Measurements from ENCODE around the gene TRNP1.
A peak's percentile ranks its signal among the peaks of the same experiment; 100 is the strongest.
"Not testable (repeated sequence)": the region's sequence is repeated elsewhere in the genome, so short reads cannot be mapped to it uniquely, and the experiment has no call there.

The TRNP1 gene, protein sequence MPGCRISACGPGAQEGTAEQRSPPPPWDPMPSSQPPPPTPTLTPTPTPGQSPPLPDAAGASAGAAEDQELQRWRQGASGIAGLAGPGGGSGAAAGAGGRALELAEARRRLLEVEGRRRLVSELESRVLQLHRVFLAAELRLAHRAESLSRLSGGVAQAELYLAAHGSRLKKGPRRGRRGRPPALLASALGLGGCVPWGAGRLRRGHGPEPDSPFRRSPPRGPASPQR

GRCh38 chr1:26993237-26994019 lies at the start of gene TRNP1:
TRNP1 (plus strand) TSS chr1:26993692; CDS start chr1:26993787, 95 bp downstream.
- Histone ChIP-seq H3K36me3 (ENCODE audit: control insufficient read depth, insufficient read depth, low read length) (no peaks in the 10 kb centered on the region), H3K27me3 (ENCODE audit: control insufficient read depth, insufficient read depth, low read length) (peaks cover 17% of the 10 kb centered on the region), H3K27ac (ENCODE audit: low read depth, low read length) (peak within 1 kb of the TSS; percentile 48), H3K4me1 (ENCODE audit: control insufficient read depth, insufficient read depth, low read length) (peaks cover 15% of the 10 kb centered on the region), H3K9ac (ENCODE audit: low read length) (no peak within 1 kb of the TSS), H3K4me3 (ENCODE audit: low read length) (peak within 1 kb of the TSS; percentile 58)

DNA sequence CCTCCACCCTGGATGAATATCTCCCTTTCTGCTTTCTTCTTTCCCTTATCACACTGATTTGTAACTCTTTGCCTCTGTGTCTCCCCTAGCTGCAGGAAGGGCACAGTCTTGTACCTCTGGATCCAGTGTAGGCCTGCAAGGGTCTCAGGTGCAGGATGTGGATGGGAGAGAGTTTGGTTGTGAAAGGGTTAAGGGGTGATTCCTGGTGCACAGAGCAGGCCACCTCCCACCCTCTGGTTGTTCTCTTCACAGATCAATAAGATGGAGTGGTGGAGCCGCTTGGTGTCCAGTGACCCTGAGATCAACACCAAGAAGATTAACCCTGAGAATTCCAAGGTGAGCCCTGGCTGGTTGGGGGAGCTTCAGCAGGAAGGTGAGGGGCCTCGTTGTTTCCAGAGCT lies 48.4 kb upstream of the TRNP1 start:
- Histone ChIP-seq H3K4me3 (ENCODE audit: low read length) (no peak overlapping the region), H3K27me3 (ENCODE audit: control insufficient read depth, insufficient read depth, low read length) (no peaks in the 10 kb centered on the region), H3K36me3 (ENCODE audit: control insufficient read depth, insufficient read depth, low read length) (peaks cover 22% of the 10 kb centered on the region), H3K4me1 (ENCODE audit: control insufficient read depth, insufficient read depth, low read length) (no peaks in the 10 kb centered on the region), H3K27ac (ENCODE audit: low read depth, low read length) (no peak overlapping the region), H3K9ac (ENCODE audit: low read length) (no peak overlapping the region)

GRCh38 chr1:26945728-26946127 lies 47.8 kb upstream of the TRNP1 start:
- Histone ChIP-seq H3K36me3 (ENCODE audit: control insufficient read depth, insufficient read depth, low read length) (peaks cover 22% of the 10 kb centered on the region), H3K9ac (ENCODE audit: low read length) (no peak overlapping the region), H3K4me3 (ENCODE audit: low read length) (no peak overlapping the region), H3K4me1 (ENCODE audit: control insufficient read depth, insufficient read depth, low read length) (no peaks in the 10 kb centered on the region), H3K27ac (ENCODE audit: low read depth, low read length) (no peak overlapping the region), H3K27me3 (ENCODE audit: control insufficient read depth, insufficient read depth, low read length) (no peaks in the 10 kb centered on the region)

- no peaks in the 10 kb centered on the region for H3K27me3 ChIP-seq (ENCODE audit: control insufficient read depth, insufficient read depth, low read length)
- H3K4me3 ChIP-seq (ENCODE audit: low read length), result no peak overlapping the region
- peaks cover 22% of the 10 kb centered on the region for H3K36me3 ChIP-seq (ENCODE audit: control insufficient read depth, insufficient read depth, low read length)
- H3K27ac ChIP-seq (ENCODE audit: low read depth, low read length), result no peak overlapping the region
- no peak overlapping the region for H3K9ac ChIP-seq (ENCODE audit: low read length)
- no peaks in the 10 kb centered on the region for H3K4me1 ChIP-seq (ENCODE audit: control insufficient read depth, insufficient read depth, low read length)
Measured at GRCh38 chr1:26946270-26946669, 47.2 kb upstream of the TRNP1 start.

- H3K27ac ChIP-seq (ENCODE audit: low read depth, low read length); H3K9ac ChIP-seq (ENCODE audit: low read length); H3K27me3 ChIP-seq (ENCODE audit: control insufficient read depth, insufficient read depth, low read length); H3K4me1 ChIP-seq (ENCODE audit: control insufficient read depth, insufficient read depth, low read length); H3K4me3 ChIP-seq (ENCODE audit: low read length): not testable (repeated sequence)
- peaks cover 11% of the 10 kb centered on the region for H3K36me3 ChIP-seq (ENCODE audit: control insufficient read depth, insufficient read depth, low read length)
Measured at GRCh38 chr1:26948725-26949057, 44.8 kb upstream of the TRNP1 start.

DNA sequence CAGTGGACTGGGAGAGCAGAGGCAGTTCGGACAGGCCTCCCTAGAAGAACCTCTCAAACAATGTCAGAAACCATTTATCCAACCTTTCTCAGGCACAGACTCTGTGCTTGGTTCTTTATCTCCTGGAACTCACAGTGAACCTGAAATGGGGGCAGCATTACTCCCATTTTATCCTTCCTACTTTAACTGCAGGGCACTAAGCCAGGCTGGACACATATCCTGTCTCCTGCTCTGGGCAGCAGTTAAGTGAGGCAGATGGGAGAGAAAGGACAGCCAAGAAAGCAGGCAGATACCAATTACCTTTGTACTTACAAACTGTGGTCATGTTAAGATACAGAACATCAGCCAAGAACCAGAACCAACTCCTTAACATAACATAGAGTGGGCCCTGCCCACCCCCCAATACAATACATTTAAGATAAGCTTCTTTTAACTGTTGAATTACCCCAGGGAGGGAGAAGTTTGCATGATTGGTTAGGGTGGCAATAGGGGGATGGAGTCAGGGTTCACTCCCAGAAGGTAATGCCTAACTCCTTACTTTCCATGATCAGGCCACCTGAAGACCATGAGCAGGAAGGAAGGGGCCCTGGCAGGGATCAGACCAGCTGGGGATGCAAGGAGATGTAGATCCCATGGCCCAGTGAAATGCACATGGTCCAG lies 44.1 kb upstream of the TRNP1 start:
- Histone ChIP-seq H3K4me1 (ENCODE audit: control insufficient read depth, insufficient read depth, low read length) (no peaks in the 10 kb centered on the region), H3K36me3 (ENCODE audit: control insufficient read depth, insufficient read depth, low read length) (peaks cover 10% of the 10 kb centered on the region), H3K4me3 (ENCODE audit: low read length) (no peak overlapping the region), H3K9ac (ENCODE audit: low read length) (no peak overlapping the region), H3K27ac (ENCODE audit: low read depth, low read length) (no peak overlapping the region), H3K27me3 (ENCODE audit: control insufficient read depth, insufficient read depth, low read length) (no peaks in the 10 kb centered on the region)

DNA sequence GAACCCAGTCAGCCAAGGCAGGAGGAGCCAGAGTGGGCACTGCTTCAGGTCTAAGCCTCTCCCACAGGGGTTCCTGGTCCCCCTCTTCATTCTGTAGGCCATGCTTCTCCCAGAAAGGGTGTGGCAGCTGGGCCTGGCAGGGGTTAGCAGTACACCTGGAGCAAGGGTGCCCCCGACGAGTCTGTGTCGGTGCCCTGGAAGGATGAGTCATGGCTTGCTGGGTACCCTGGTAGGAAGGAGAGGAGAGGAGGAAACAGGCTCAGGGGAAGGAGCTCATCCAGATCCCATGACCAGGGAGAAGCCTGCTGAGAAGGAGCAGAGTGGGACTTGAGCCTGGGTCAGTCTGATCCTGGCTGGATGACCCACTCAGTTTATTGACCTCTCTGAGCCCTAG lies 43.6 kb upstream of the TRNP1 start:
- Histone ChIP-seq H3K27ac (ENCODE audit: low read depth, low read length) (no peak overlapping the region), H3K4me3 (ENCODE audit: low read length) (no peak overlapping the region), H3K27me3 (ENCODE audit: control insufficient read depth, insufficient read depth, low read length) (no peaks in the 10 kb centered on the region), H3K9ac (ENCODE audit: low read length) (no peak overlapping the region), H3K36me3 (ENCODE audit: control insufficient read depth, insufficient read depth, low read length) (peaks cover 9% of the 10 kb centered on the region), H3K4me1 (ENCODE audit: control insufficient read depth, insufficient read depth, low read length) (no peaks in the 10 kb centered on the region)

- Histone ChIP-seq H3K27me3 (ENCODE audit: control insufficient read depth, insufficient read depth, low read length) (no peaks in the 10 kb centered on the region), H3K9ac (ENCODE audit: low read length) (no peak overlapping the region), H3K4me3 (ENCODE audit: low read length) (no peak overlapping the region), H3K27ac (ENCODE audit: low read depth, low read length) (no peak overlapping the region), H3K36me3 (ENCODE audit: control insufficient read depth, insufficient read depth, low read length) (peaks cover 2% of the 10 kb centered on the region), H3K4me1 (ENCODE audit: control insufficient read depth, insufficient read depth, low read length) (no peaks in the 10 kb centered on the region)
Measured at GRCh38 chr1:26950602-26951001, 42.9 kb upstream of the TRNP1 start.

GRCh38 chr1:26951216-26951615 lies 42.3 kb upstream of the TRNP1 start:
- H3K27ac ChIP-seq (ENCODE audit: low read depth, low read length), result no peak overlapping the region
- H3K4me1 ChIP-seq (ENCODE audit: control insufficient read depth, insufficient read depth, low read length), result no peaks in the 10 kb centered on the region
- no peak overlapping the region for H3K4me3 ChIP-seq (ENCODE audit: low read length)
- H3K36me3 ChIP-seq (ENCODE audit: control insufficient read depth, insufficient read depth, low read length), result no peaks in the 10 kb centered on the region
- no peak overlapping the region for H3K9ac ChIP-seq (ENCODE audit: low read length)
- no peaks in the 10 kb centered on the region for H3K27me3 ChIP-seq (ENCODE audit: control insufficient read depth, insufficient read depth, low read length)

GRCh38 chr1:26951821-26952497 lies 41.5 kb upstream of the TRNP1 start:
- Histone ChIP-seq H3K4me1 (ENCODE audit: control insufficient read depth, insufficient read depth, low read length) (no peaks in the 10 kb centered on the region), H3K9ac (ENCODE audit: low read length) (no peak overlapping the region), H3K36me3 (ENCODE audit: control insufficient read depth, insufficient read depth, low read length) (no peaks in the 10 kb centered on the region), H3K27me3 (ENCODE audit: control insufficient read depth, insufficient read depth, low read length) (no peaks in the 10 kb centered on the region), H3K27ac (ENCODE audit: low read depth, low read length) (no peak overlapping the region), H3K4me3 (ENCODE audit: low read length) (no peak overlapping the region)

DNA sequence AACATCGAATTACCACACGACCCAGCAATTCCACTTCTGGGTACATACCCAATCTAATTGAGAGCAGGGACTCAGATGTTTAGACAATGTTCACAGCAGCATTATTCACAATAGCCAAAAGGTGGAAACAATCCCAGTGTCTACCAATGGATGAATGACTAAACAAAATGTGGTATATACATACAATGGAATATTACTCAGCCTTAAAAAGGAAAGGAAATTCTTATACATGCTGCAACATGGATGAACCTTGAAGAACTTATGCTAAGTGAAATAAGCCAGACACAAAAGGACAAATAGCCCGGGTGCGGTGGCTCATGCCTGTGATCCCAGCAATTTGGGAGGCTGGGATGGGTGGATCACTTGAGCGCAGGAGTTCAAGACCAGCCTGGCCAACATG lies 40.1 kb upstream of the TRNP1 start:
- H3K4me1 ChIP-seq (ENCODE audit: control insufficient read depth, insufficient read depth, low read length), result no peaks in the 10 kb centered on the region
- no peak overlapping the region for H3K4me3 ChIP-seq (ENCODE audit: low read length)
- no peak overlapping the region for H3K27ac ChIP-seq (ENCODE audit: low read depth, low read length)
- H3K36me3 ChIP-seq (ENCODE audit: control insufficient read depth, insufficient read depth, low read length), result no peaks in the 10 kb centered on the region
- H3K27me3 ChIP-seq (ENCODE audit: control insufficient read depth, insufficient read depth, low read length), result no peaks in the 10 kb centered on the region
- no peak overlapping the region for H3K9ac ChIP-seq (ENCODE audit: low read length)

- Histone ChIP-seq H3K4me1 (ENCODE audit: control insufficient read depth, insufficient read depth, low read length) (no peaks in the 10 kb centered on the region), H3K27ac (ENCODE audit: low read depth, low read length) (no peak overlapping the region), H3K9ac (ENCODE audit: low read length) (no peak overlapping the region), H3K36me3 (ENCODE audit: control insufficient read depth, insufficient read depth, low read length) (no peaks in the 10 kb centered on the region), H3K27me3 (ENCODE audit: control insufficient read depth, insufficient read depth, low read length) (peaks cover 5% of the 10 kb centered on the region), H3K4me3 (ENCODE audit: low read length) (no peak overlapping the region)
Measured at GRCh38 chr1:26956321-26956720, 37.2 kb upstream of the TRNP1 start.

Measured in rectal smooth muscle tissue (tissue), 1 donor.